Naive B cell (primary cell): ENCODE measurements around the gene PICALM. TPM values are rescaled to one million over a fixed set of nuclear protein-coding genes. Genes with fewer than 3 reads are reported as not detected.
A peak's percentile ranks its signal among the peaks of the same experiment; 100 is the strongest.
"Not testable (repeated sequence)": the region's sequence is repeated elsewhere in the genome, so short reads cannot be mapped to it uniquely, and the experiment has no call there.

Experiments used
- ATAC-seq, 2 donors: fragments of 150-1000 bp; cut with Tn5 transposase; 2 replicates each; pipeline ENCODE4 v1.10.0; 2021; ENCODE audit warnings: low read depth in 2 of 2, mild to moderate bottlenecking in 2 of 2, moderate library complexity in 2 of 2
- DNase-seq: peaks from one replicate; pipeline ENCODE4 v3.0.0; 2022
- H3K27ac Mint-ChIP-seq, 6 donors: one replicate each; pipeline ENCODE4 v1.8.0; 2020 to 2022; ENCODE audit warnings: mild to moderate bottlenecking in 6 of 6, mixed read lengths in 6 of 6, moderate library complexity in 5 of 6, inconsistent platforms in 2 of 6
- H3K27me3 Mint-ChIP-seq, 3 donors: one replicate each; pipeline ENCODE4 v1.8.0; 2021 to 2022; ENCODE audit warnings: mixed read lengths in 3 of 3, mild to moderate bottlenecking in 1 of 3
- H3K36me3 Mint-ChIP-seq, 2 donors: one replicate each; pipeline ENCODE4 v1.8.0; 2020 to 2022; ENCODE audit warnings: mixed read lengths in 2 of 2, inconsistent platforms in 1 of 2, mild to moderate bottlenecking in 1 of 2
- H3K4me1 Mint-ChIP-seq, 3 donors: one replicate each; pipeline ENCODE4 v1.8.0; 2020 to 2022; ENCODE audit warnings: mixed read lengths in 3 of 3, inconsistent platforms in 1 of 3, mild to moderate bottlenecking in 1 of 3, moderate library complexity in 1 of 3
- H3K4me3 Mint-ChIP-seq, 8 donors: one replicate each; pipeline ENCODE4 v1.8.0; 2020 to 2022; ENCODE audit warnings: mild to moderate bottlenecking in 8 of 8, mixed read lengths in 8 of 8, moderate library complexity in 8 of 8, inconsistent platforms in 2 of 8
- H3K9me3 Mint-ChIP-seq, 7 donors: one replicate each; pipeline ENCODE4 v1.8.0; 2020 to 2022; ENCODE audit warnings: mixed read lengths in 7 of 7, mild to moderate bottlenecking in 5 of 7, inconsistent platforms in 2 of 7, moderate library complexity in 1 of 7
- polyA plus RNA-seq, 6 donors: library from polyadenylated mRNA; unstranded; fragments of 300-500 nt; fragmentation: Illumina TruSeq; gene quantifications; one replicate each; pipeline ENCODE4 v1.2.3, GENCODE V29; 2021; ENCODE audit warnings: low read depth in 6 of 6

Gene PICALM
- polyA plus RNA-seq: 10 to 100 TPM; 13.3 to 20.2 (median 16.9) TPM

DNA sequence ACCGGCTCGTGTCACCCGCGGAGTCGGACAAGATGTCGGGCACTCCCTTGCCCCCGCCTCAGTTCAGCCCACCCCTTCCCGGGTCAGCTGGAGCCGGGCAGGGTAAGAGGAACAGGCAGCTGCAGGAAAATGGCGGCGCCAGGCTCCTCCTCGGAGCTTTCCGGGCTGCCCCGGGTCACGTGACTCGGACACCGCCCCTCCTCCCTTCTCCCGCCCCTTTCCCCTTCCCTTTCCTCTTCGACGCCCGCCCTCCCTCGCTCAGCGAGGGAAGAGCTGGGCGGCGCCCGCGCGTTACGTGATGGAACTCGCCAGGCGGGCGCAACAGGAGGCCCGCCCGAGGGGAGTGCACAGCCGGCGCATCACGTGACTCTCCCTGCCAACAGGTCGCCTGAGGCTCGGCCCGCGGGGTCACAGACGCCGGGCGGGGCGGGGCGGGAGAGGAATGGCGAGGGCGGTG is at the start of gene PICALM:
TSS of gene PICALM (minus strand) at position 134 of the 457 bp plus-strand sequence. CDS start 304 bp downstream, outside the sequence.
- Mint-ChIP-seq H3K27me3 (no peaks in the 10 kb centered on the region), H3K4me3 (peak within 1 kb of the TSS; percentile 97 to 100 (median 98)), H3K27ac (peak within 1 kb of the TSS; percentile 96 to 99 (median 98)), H3K9me3 (no peaks in the 10 kb centered on the region), H3K36me3 (peaks cover 0 to 11% of the 10 kb centered on the region in 2 donors), H3K4me1 (peaks cover 35 to 50% (median 50%) of the 10 kb centered on the region in 3 donors)
- DNase-seq (peak; percentile 90), ATAC-seq (peak; percentile 72 to 76)

- H3K4me3 Mint-ChIP-seq: no peak overlapping the region
- H3K27ac Mint-ChIP-seq: no peak overlapping the region
- DNase-seq (no peak), ATAC-seq (no peak)
- peaks cover 7 to 8% (median 7%) of the 10 kb centered on the region in 3 donors for H3K4me1 Mint-ChIP-seq
- no peaks in the 10 kb centered on the region for H3K9me3 Mint-ChIP-seq
- no peaks in the 10 kb centered on the region for H3K27me3 Mint-ChIP-seq
- H3K36me3 Mint-ChIP-seq: no peaks in the 10 kb centered on the region
Measured at GRCh38 chr11:86118253-86118652, 49.4 kb upstream of the PICALM start.

DNA sequence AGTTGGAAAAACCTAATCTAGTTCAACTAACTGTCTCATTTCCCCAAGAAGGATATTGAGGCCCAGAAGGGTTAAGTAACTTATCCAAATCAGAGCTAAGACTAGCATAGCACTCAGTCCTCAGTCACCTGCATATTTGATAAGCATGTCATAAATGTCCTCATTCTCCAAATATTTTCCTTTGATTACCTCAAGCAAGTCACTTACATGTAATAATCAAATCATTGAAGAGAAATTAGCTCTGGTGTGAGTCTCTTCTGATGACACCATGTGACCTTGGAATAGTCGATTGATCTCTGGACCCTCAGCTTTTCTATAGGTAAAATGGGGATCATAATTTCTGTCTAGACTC is 48.8 kb upstream of the PICALM start:
- DNase-seq: no peak
- Mint-ChIP-seq H3K27me3 (no peaks in the 10 kb centered on the region), H3K9me3 (no peaks in the 10 kb centered on the region), H3K36me3 (no peaks in the 10 kb centered on the region), H3K4me1 (peaks cover 7 to 8% (median 7%) of the 10 kb centered on the region in 3 donors), H3K27ac (peak overlapping the region in 1 of 6 donors; percentile 24), H3K4me3 (no peak overlapping the region)
- ATAC-seq: no peak

DNA sequence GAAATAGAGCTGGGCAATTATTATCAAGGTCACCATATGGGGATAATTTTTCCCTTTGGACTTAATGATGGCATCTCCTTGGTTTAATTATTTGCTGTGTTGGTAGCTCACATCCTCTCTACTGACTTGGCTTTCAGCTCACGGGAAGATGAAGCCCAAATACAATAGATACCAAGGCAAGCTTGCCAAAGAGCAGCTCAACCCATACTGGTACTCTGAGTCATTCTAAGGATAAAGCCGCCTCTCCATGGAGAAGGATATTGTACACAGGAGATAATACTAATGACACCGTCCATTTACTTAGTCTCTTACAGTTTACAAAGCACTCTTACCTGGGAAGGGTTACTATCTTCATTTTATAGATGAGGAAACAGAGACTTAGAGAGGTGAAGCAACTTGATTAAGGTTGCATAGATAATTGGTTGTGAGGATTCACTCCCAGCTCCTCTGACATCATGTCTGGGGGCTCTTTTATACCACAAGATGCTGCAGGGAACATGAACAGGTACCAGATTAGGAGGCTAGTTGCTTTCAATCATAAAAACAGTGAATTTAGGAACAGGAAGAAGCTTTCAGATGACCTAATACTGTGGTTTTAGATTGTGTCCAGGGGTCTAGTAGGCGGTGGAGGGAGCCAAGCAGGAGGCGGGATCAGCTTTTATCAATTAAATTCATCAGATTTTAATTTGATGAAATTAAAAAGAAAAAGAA is 48.3 kb upstream of the PICALM start:
- ATAC-seq (no peak), DNase-seq (no peak)
- H3K4me3 Mint-ChIP-seq: no peak overlapping the region

DNA sequence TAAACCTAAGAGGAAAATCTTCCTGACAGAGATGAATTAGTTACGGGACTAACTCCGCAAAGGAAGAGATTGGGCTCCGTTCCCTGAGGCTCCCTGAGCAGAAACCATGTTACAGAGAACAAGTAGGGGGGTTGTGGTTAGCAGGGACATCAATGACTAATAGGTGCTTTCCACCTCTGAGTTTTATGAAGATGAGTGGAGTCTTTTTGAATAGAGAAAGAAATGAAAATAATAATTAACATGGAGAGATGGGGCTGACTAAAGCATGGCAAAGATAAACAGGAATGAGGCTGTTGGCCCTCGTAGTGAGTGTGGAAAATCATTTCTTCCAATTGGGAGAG is 47.5 kb upstream of the PICALM start:
- no peak for DNase-seq
- H3K4me1 Mint-ChIP-seq: peaks cover 7 to 8% (median 7%) of the 10 kb centered on the region in 3 donors

More for the DNA sequence above, 48.3 kb upstream of the PICALM start:
- H3K27ac Mint-ChIP-seq: no peak overlapping the region
- H3K36me3 Mint-ChIP-seq: no peaks in the 10 kb centered on the region
- H3K27me3 Mint-ChIP-seq: no peaks in the 10 kb centered on the region
- H3K4me1 Mint-ChIP-seq: peaks cover 7 to 8% (median 7%) of the 10 kb centered on the region in 3 donors
- peaks cover 0 to 1% (median 0%) of the 10 kb centered on the region in 7 donors for H3K9me3 Mint-ChIP-seq

GRCh38 chr11:86115542-86116385 is 46.9 kb upstream of the PICALM start:
- ATAC-seq (no peak), DNase-seq (no peak)
- Mint-ChIP-seq H3K9me3 (peaks cover 0 to 2% (median 0%) of the 10 kb centered on the region in 7 donors), H3K27ac (peak overlapping the region in 1 of 6 donors; percentile 40), H3K4me3 (no peak overlapping the region), H3K4me1 (peaks cover 7 to 8% (median 7%) of the 10 kb centered on the region in 3 donors), H3K27me3 (no peaks in the 10 kb centered on the region), H3K36me3 (no peaks in the 10 kb centered on the region)

More for the DNA sequence above, 47.5 kb upstream of the PICALM start:
- no peaks in the 10 kb centered on the region for H3K27me3 Mint-ChIP-seq
- no peak overlapping the region for H3K4me3 Mint-ChIP-seq
- H3K9me3 Mint-ChIP-seq: peaks cover 0 to 2% (median 0%) of the 10 kb centered on the region in 7 donors
- no peaks in the 10 kb centered on the region for H3K36me3 Mint-ChIP-seq
- peak overlapping the region in 2 of 6 donors; percentile 40 to 61 for H3K27ac Mint-ChIP-seq
- peak; percentile 56 to 57 for ATAC-seq

DNA sequence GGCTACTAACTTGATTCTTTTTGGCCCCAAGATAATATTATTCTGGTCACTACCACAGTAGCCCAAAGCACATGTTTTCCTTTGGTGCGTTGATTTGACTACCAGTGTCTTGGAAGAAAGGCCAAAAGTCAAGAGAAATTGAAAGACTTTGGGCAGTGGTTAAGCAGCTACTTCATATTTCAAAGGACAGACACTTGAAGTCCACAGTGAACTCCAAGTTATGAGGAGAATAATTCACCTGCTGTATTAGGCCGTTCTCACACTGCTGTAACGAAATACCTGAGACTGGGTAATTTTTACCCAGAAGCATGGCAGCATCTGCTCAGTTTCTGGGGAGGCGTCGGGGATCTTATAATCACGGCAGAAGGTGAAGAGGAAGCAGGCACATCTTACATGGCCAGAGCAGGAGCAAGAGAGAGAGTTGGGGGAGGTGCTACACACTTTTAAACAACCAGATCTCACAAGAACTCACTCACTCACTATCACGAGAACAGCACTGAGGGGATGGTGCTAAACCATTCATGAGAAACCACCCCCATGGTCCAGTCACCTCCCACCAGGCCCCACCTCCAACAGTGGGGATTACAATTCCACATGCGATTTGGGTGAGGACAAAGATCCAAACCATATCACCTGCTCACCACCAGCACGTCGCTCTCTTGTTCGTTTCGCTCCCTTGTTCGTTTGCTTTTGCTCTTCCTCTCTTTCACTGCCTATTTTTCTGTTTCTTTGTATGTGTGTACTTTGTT is 40.2 kb upstream of the PICALM start:
- no peak for DNase-seq
- peaks cover 0 to 2% (median 0%) of the 10 kb centered on the region in 7 donors for H3K9me3 Mint-ChIP-seq
- peaks cover 0 to 5% (median 0%) of the 10 kb centered on the region in 3 donors for H3K4me1 Mint-ChIP-seq
- no peaks in the 10 kb centered on the region for H3K27me3 Mint-ChIP-seq
- peak overlapping the region in 1 of 6 donors; percentile 27 for H3K27ac Mint-ChIP-seq
- ATAC-seq: no peak
- H3K4me3 Mint-ChIP-seq: no peak overlapping the region
- no peaks in the 10 kb centered on the region for H3K36me3 Mint-ChIP-seq

GRCh38 chr11:86108191-86108590 is 39.3 kb upstream of the PICALM start:
- H3K27ac Mint-ChIP-seq: peak overlapping the region in 1 of 6 donors; percentile 35
- peaks cover 0 to 5% (median 0%) of the 10 kb centered on the region in 3 donors for H3K4me1 Mint-ChIP-seq
- no peaks in the 10 kb centered on the region for H3K36me3 Mint-ChIP-seq
- H3K9me3 Mint-ChIP-seq: peaks cover 0 to 2% (median 0%) of the 10 kb centered on the region in 7 donors
- H3K4me3 Mint-ChIP-seq: no peak overlapping the region
- no peak for ATAC-seq
- no peaks in the 10 kb centered on the region for H3K27me3 Mint-ChIP-seq
- DNase-seq: no peak

DNA sequence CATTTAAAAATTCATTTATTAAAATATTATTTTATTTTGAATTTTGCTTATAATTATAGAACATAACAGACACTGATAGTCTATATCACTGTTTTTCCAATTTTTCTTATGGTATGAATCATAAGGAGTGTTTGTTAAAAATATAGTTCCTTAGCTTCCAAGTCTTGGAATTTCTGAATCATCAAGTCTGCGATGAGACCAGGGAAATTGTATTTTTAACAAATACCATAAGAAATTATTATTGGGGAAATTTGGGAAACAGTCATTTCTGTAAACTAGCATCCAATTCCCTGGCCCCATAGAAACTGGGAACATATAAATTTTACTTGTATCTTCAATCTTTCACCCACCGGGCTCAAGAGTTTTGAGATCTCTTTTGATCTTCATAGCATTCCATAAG is 38.0 kb upstream of the PICALM start:
- Mint-ChIP-seq H3K9me3 (peaks cover 0 to 2% (median 0%) of the 10 kb centered on the region in 7 donors), H3K27me3 (peaks cover 0 to 4% (median 0%) of the 10 kb centered on the region in 3 donors), H3K4me3 (no peak overlapping the region), H3K36me3 (no peaks in the 10 kb centered on the region), H3K27ac (no peak overlapping the region), H3K4me1 (peaks cover 0 to 5% (median 0%) of the 10 kb centered on the region in 3 donors)
- no peak for ATAC-seq
- no peak for DNase-seq

DNA sequence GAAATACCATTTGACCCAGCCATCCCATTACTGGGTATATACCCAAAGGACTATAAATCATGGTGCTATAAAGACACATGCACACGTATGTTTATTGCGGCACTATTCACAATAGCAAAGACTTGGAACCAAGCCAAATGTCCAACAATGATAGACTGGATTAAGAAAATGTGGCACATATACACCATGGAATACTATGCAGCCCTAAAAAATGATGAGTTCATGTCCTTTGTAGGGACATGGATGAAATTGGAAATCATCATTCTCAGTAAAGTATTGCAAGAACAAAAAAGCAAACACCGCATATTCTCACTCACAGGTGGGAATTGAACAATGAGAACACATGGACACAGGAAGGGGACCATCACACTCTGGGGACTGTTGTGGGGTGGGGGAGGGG is 37.1 kb upstream of the PICALM start:
- not testable (repeated sequence) for H3K4me1 Mint-ChIP-seq, H3K27me3 Mint-ChIP-seq, H3K4me3 Mint-ChIP-seq, H3K36me3 Mint-ChIP-seq, ATAC-seq, H3K9me3 Mint-ChIP-seq, DNase-seq, H3K27ac Mint-ChIP-seq

DNA sequence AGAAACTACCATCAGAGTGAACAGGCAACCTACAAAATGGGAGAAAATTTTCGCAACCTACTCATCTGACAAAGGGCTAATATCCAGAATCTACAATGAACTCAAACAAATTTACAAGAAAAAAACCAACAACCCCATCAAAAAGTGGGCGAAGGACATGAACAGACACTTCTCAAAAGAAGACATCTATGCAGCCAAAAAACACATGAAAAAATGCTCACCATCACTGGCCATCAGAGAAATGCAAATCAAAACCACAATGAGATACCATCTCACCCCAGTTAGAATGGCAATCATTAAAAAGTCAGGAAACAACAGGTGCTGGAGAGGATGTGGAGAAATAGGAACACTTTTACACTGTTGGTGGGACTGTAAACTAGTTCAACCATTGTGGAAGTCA is 36.7 kb upstream of the PICALM start:
- ATAC-seq, H3K4me3 Mint-ChIP-seq, H3K9me3 Mint-ChIP-seq, H3K27me3 Mint-ChIP-seq, H3K4me1 Mint-ChIP-seq, H3K27ac Mint-ChIP-seq, DNase-seq, H3K36me3 Mint-ChIP-seq: not testable (repeated sequence)

GRCh38 chr11:86103808-86104207 is 34.9 kb upstream of the PICALM start:
- Mint-ChIP-seq H3K4me3 (no peak overlapping the region), H3K27ac (no peak overlapping the region), H3K9me3 (peaks cover 0 to 2% (median 0%) of the 10 kb centered on the region in 7 donors), H3K27me3 (peaks cover 0 to 6% (median 0%) of the 10 kb centered on the region in 3 donors), H3K4me1 (no peaks in the 10 kb centered on the region), H3K36me3 (no peaks in the 10 kb centered on the region)
- DNase-seq: no peak
- ATAC-seq: no peak

DNA sequence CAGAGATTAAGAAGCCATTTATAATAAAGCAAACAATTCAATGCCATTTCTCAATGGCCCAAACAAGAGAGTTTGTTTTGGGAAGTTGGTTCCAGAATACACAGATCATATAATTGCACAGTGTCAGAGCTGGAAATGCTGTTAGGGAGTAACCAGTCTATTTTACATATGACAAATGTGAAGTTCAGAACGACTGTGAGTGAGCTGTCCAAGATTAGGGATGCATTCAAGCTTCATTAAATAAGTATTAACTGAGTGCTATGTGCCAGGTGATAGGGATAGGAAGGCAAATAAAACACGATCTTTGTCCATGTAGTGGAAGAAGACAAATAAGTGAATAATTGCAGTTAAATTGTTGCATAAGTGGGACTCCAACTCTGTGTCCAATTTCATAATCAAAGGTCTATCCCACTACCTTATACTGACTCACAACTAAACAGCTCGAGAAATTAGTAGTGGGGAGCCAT is 33.1 kb upstream of the PICALM start:
- DNase-seq: no peak
- no peak for ATAC-seq
- no peak overlapping the region for H3K27ac Mint-ChIP-seq
- H3K9me3 Mint-ChIP-seq: peaks cover 0 to 2% (median 0%) of the 10 kb centered on the region in 7 donors
- H3K4me3 Mint-ChIP-seq: no peak overlapping the region
- no peaks in the 10 kb centered on the region for H3K4me1 Mint-ChIP-seq
- peaks cover 0 to 6% (median 0%) of the 10 kb centered on the region in 3 donors for H3K27me3 Mint-ChIP-seq
- no peaks in the 10 kb centered on the region for H3K36me3 Mint-ChIP-seq
